Kidney (tissue), 14 donors: ENCODE measurements around the gene TAF8. TPM values are rescaled to one million over a fixed set of nuclear protein-coding genes. Genes with fewer than 3 reads are reported as not detected.
A peak's percentile ranks its signal among the peaks of the same experiment; 100 is the strongest.

ENCODE experiments used
- DNase-seq, 5 donors: peaks; one replicate each; pipeline ENCODE4 v3.0.0-alpha.2; 2013 to 2020
- FAIRE-seq: peaks from 2 replicates; lab custom pipeline; 2012; peaks lifted over from hg19 to GRCh38; lab: Jason Lieb, UNC
- H3K27ac ChIP-seq, 2 donors: one replicate each; pipeline ENCODE4 v1.7.0; 2013; ENCODE audit warnings: low read depth in 2 of 2, low read length in 2 of 2, inconsistent platforms in 1 of 2
- H3K27me3 ChIP-seq: one replicate; pipeline ENCODE4 v1.7.1; 2013; ENCODE audit warnings: low read length, inconsistent platforms; ENCODE audit not compliant: control insufficient read depth, insufficient read depth
- H3K36me3 ChIP-seq, 3 donors: one replicate each; pipeline versions ENCODE4 v1.7.0 to v1.7.1; 2013; ENCODE audit warnings: low read length in 3 of 3, control low read depth in 1 of 3, inconsistent platforms in 1 of 3; ENCODE audit not compliant: insufficient read depth in 3 of 3, control insufficient read depth in 2 of 3
- H3K4me1 ChIP-seq, 3 donors: one replicate each; pipeline versions ENCODE4 v1.7.0 to v1.7.1; 2013; ENCODE audit warnings: low read length in 3 of 3, inconsistent platforms in 1 of 3, low read depth in 1 of 3; ENCODE audit not compliant: control insufficient read depth in 2 of 3, insufficient read depth in 2 of 3
- H3K4me3 ChIP-seq, 3 donors: one replicate each; pipeline versions ENCODE4 v1.7.0 to v1.8.1; 2013; ENCODE audit warnings: low read length in 3 of 3, control low read depth in 1 of 3, inconsistent platforms in 1 of 3
- H3K9ac ChIP-seq, 3 donors: one replicate each; pipeline versions ENCODE4 v1.7.0 to v1.7.1; 2013; ENCODE audit warnings: low read length in 3 of 3, control low read depth in 1 of 3, inconsistent platforms in 1 of 3
- H3K9me3 ChIP-seq, 3 donors: one replicate each; pipeline versions ENCODE4 v1.7.0 to v1.7.1; 2013; ENCODE audit warnings: low read length in 3 of 3, control low read depth in 1 of 3, inconsistent platforms in 1 of 3; ENCODE audit not compliant: control insufficient read depth in 2 of 3, insufficient read depth in 1 of 3
- CTCF ChIP-seq: IDR thresholded peaks from 3 replicates; pipeline ENCODE4 v1.5.1; 2012; ENCODE audit warnings: mild to moderate bottlenecking, moderate library complexity, borderline replicate concordance; ENCODE audit not compliant: insufficient read depth; ENCODE audit errors: extremely low read depth
- intact Hi-C: fragments of 100-400 bp; cut with DNase I; formaldehyde crosslinking; loops from one replicate; pipeline ENCODE4 v1.11.1; 2022
- polyA plus RNA-seq: library from polyadenylated mRNA; stranded (reverse); fragments of 350-450 nt; fragmentation: Illumina TruSeq; extraction: RNeasy Lipid Tissue Mini Kit (QIAGEN cat#74804); gene quantifications from one replicate; pipeline ENCODE4 v1.2.3, GENCODE V29; 2014; ENCODE audit warnings: low read depth, low replicate concordance; ENCODE audit not compliant: insufficient read depth
- total RNA-seq: library from RNA; stranded (reverse); fragmentation: NEBNext Ultra II Directional; extraction: Animal tissue kit (Norgen Biotek cat#: 25700); gene quantifications from one replicate; pipeline ENCODE4 v1.2.1, GENCODE V29; 2021
- donor health status: control.
- donor health status: control.
- donor health status: control.
- donor health status: control.
- donor health status: control.
- donor health status: DM: yes; HTN: yes; CAD: no.
- donor health status: Normal renal cell carcinoma (clear cell type).

The TAF8 gene
- total and polyA plus RNA-seq, 2 donors from 2014 or later = 16.3 to 32.0 TPM

GRCh38 chr6:42010185-42010891 is 40.0 kb upstream of the TAF8 start:
- no peak for TF ChIP-seq CTCF
- no peak overlapping the region for H3K9ac ChIP-seq
- no peaks in the 10 kb centered on the region for H3K9me3 ChIP-seq
- H3K36me3 ChIP-seq = no peaks in the 10 kb centered on the region
- DNase-seq = peak in 4 of 5 donors; percentile 71 to 85 (median 78)
- no peaks in the 10 kb centered on the region for H3K27me3 ChIP-seq
- intact Hi-C loops = no loop called here
- H3K4me3 ChIP-seq = no peak overlapping the region
- peaks cover 0 to 8% (median 6%) of the 10 kb centered on the region in 3 donors for H3K4me1 ChIP-seq
- H3K27ac ChIP-seq = no peak overlapping the region
- FAIRE-seq = no peak

- DNase-seq (no peak), FAIRE-seq (no peak)
- no peaks in the 10 kb centered on the region for H3K36me3 ChIP-seq
- H3K9me3 ChIP-seq = no peaks in the 10 kb centered on the region
- TF ChIP-seq CTCF = no peak
- H3K27me3 ChIP-seq = no peaks in the 10 kb centered on the region
- H3K27ac ChIP-seq = no peak overlapping the region
- H3K9ac ChIP-seq = no peak overlapping the region
- H3K4me3 ChIP-seq = no peak overlapping the region
- intact Hi-C loops = no loop called here
- H3K4me1 ChIP-seq = peaks cover 0 to 8% (median 6%) of the 10 kb centered on the region in 3 donors
Measured at GRCh38 chr6:42010909-42011308, 39.4 kb upstream of the TAF8 start.

- peaks cover 0 to 8% (median 6%) of the 10 kb centered on the region in 3 donors for H3K4me1 ChIP-seq
Measured at GRCh38 chr6:42012501-42013133, 37.7 kb upstream of the TAF8 start.

More at GRCh38 chr6:42012501-42013133, 37.7 kb upstream of the TAF8 start:
- Histone ChIP-seq H3K36me3 (no peaks in the 10 kb centered on the region), H3K9ac (no peak overlapping the region), H3K27ac (no peak overlapping the region), H3K9me3 (no peaks in the 10 kb centered on the region), H3K27me3 (no peaks in the 10 kb centered on the region), H3K4me3 (no peak overlapping the region)
- no peak for FAIRE-seq
- intact Hi-C loops = no loop called here
- no peak for DNase-seq
- no peak for TF ChIP-seq CTCF
